ENCODE results near the gene DES.
"Not testable (repeated sequence)": the region's sequence is repeated elsewhere in the genome, so short reads cannot be mapped to it uniquely, and the experiment has no call there.

The DES gene

GRCh38 chr2:219406861-219407230, 11.3 kb upstream of the DES start:
- Mint-ChIP-seq H3K4me3 (no peak overlapping the region), H3K36me3 (no peaks in the 10 kb centered on the region), H3K9me3 (ENCODE audit: low read depth) (no peaks in the 10 kb centered on the region), H3K4me1 (ENCODE audit: low read depth) (no peaks in the 10 kb centered on the region), H3K27ac (no peak overlapping the region), H3K27me3 (peaks cover 6% of the 10 kb centered on the region)

- H3K36me3 Mint-ChIP-seq; H3K9me3 Mint-ChIP-seq (ENCODE audit: low read depth); H3K4me1 Mint-ChIP-seq (ENCODE audit: low read depth); H3K27ac Mint-ChIP-seq; H3K27me3 Mint-ChIP-seq; H3K4me3 Mint-ChIP-seq: not testable (repeated sequence)
These were observed 10.8 kb upstream of the DES start for GRCh38 chr2:219407343-219407742.

- Mint-ChIP-seq H3K4me1 (ENCODE audit: low read depth) (no peaks in the 10 kb centered on the region), H3K4me3 (no peak overlapping the region), H3K36me3 (peaks cover 3% of the 10 kb centered on the region), H3K27ac (no peak overlapping the region), H3K27me3 (peaks cover 7% of the 10 kb centered on the region), H3K9me3 (ENCODE audit: low read depth) (no peaks in the 10 kb centered on the region)
These were observed 10.0 kb upstream of the DES start for GRCh38 chr2:219408204-219408603.

GRCh38 chr2:219408631-219409030, 9.5 kb upstream of the DES start:
- H3K4me3 Mint-ChIP-seq = no peak overlapping the region
- no peak overlapping the region for H3K27ac Mint-ChIP-seq
- H3K9me3 Mint-ChIP-seq (ENCODE audit: low read depth) = no peaks in the 10 kb centered on the region
- peaks cover 3% of the 10 kb centered on the region for H3K36me3 Mint-ChIP-seq
- no peaks in the 10 kb centered on the region for H3K4me1 Mint-ChIP-seq (ENCODE audit: low read depth)
- peaks cover 7% of the 10 kb centered on the region for H3K27me3 Mint-ChIP-seq

- no peaks in the 10 kb centered on the region for H3K9me3 Mint-ChIP-seq (ENCODE audit: low read depth)
- H3K4me3 Mint-ChIP-seq = no peak overlapping the region
- H3K36me3 Mint-ChIP-seq = peaks cover 3% of the 10 kb centered on the region
- peaks cover 10% of the 10 kb centered on the region for H3K27me3 Mint-ChIP-seq
- H3K4me1 Mint-ChIP-seq (ENCODE audit: low read depth) = no peaks in the 10 kb centered on the region
- no peak overlapping the region for H3K27ac Mint-ChIP-seq
These were observed 8.6 kb upstream of the DES start for GRCh38 chr2:219409619-219410018.

GRCh38 chr2:219410390-219410789, 7.8 kb upstream of the DES start:
- H3K9me3 Mint-ChIP-seq (ENCODE audit: low read depth) = no peaks in the 10 kb centered on the region
- no peak overlapping the region for H3K4me3 Mint-ChIP-seq
- H3K27me3 Mint-ChIP-seq = peaks cover 10% of the 10 kb centered on the region
- H3K27ac Mint-ChIP-seq = no peak overlapping the region
- H3K36me3 Mint-ChIP-seq = peaks cover 3% of the 10 kb centered on the region
- no peaks in the 10 kb centered on the region for H3K4me1 Mint-ChIP-seq (ENCODE audit: low read depth)

GRCh38 chr2:219414857-219415256, 3.3 kb upstream of the DES start:
- H3K4me3 Mint-ChIP-seq = no peak overlapping the region

GRCh38 chr2:219415580-219416234, 2.5 kb upstream of the DES start:
- no peak overlapping the region for H3K4me3 Mint-ChIP-seq
- peaks cover 3% of the 10 kb centered on the region for H3K36me3 Mint-ChIP-seq
- peaks cover 1% of the 10 kb centered on the region for H3K4me1 Mint-ChIP-seq (ENCODE audit: low read depth)
- H3K27ac Mint-ChIP-seq = no peak overlapping the region
- no peaks in the 10 kb centered on the region for H3K9me3 Mint-ChIP-seq (ENCODE audit: low read depth)
- H3K27me3 Mint-ChIP-seq = peaks cover 12% of the 10 kb centered on the region

More at GRCh38 chr2:219414857-219415256, 3.3 kb upstream of the DES start:
- Mint-ChIP-seq H3K9me3 (ENCODE audit: low read depth) (no peaks in the 10 kb centered on the region), H3K36me3 (peaks cover 3% of the 10 kb centered on the region), H3K27me3 (peaks cover 10% of the 10 kb centered on the region), H3K27ac (no peak overlapping the region), H3K4me1 (ENCODE audit: low read depth) (peaks cover 1% of the 10 kb centered on the region)

GRCh38 chr2:219416235-219416602, 2.0 kb upstream of the DES start:
- H3K27ac Mint-ChIP-seq = no peak overlapping the region
- H3K9me3 Mint-ChIP-seq (ENCODE audit: low read depth) = no peaks in the 10 kb centered on the region
- peaks cover 1% of the 10 kb centered on the region for H3K4me1 Mint-ChIP-seq (ENCODE audit: low read depth)
- peaks cover 3% of the 10 kb centered on the region for H3K36me3 Mint-ChIP-seq
- no peak overlapping the region for H3K4me3 Mint-ChIP-seq
- peaks cover 12% of the 10 kb centered on the region for H3K27me3 Mint-ChIP-seq

- Mint-ChIP-seq H3K27me3 (peaks cover 10% of the 10 kb centered on the region), H3K36me3 (peaks cover 3% of the 10 kb centered on the region), H3K9me3 (ENCODE audit: low read depth) (no peaks in the 10 kb centered on the region), H3K4me3 (no peak overlapping the region), H3K4me1 (ENCODE audit: low read depth) (peaks cover 1% of the 10 kb centered on the region), H3K27ac (no peak overlapping the region)
These were observed 1.2 kb upstream of the DES start for GRCh38 chr2:219416938-219417337.

- H3K4me3 Mint-ChIP-seq = no peak overlapping the region
- no peaks in the 10 kb centered on the region for H3K9me3 Mint-ChIP-seq (ENCODE audit: low read depth)
- H3K27me3 Mint-ChIP-seq = peaks cover 10% of the 10 kb centered on the region
- H3K4me1 Mint-ChIP-seq (ENCODE audit: low read depth) = peaks cover 1% of the 10 kb centered on the region
- peaks cover 1% of the 10 kb centered on the region for H3K36me3 Mint-ChIP-seq
- no peak overlapping the region for H3K27ac Mint-ChIP-seq
These were observed 803 bp upstream of the DES start for GRCh38 chr2:219417374-219417773.

- no peak overlapping the region for H3K27ac Mint-ChIP-seq
- H3K9me3 Mint-ChIP-seq (ENCODE audit: low read depth) = no peaks in the 10 kb centered on the region
- H3K4me3 Mint-ChIP-seq = no peak overlapping the region
- peaks cover 1% of the 10 kb centered on the region for H3K4me1 Mint-ChIP-seq (ENCODE audit: low read depth)
- peaks cover 6% of the 10 kb centered on the region for H3K27me3 Mint-ChIP-seq
- H3K36me3 Mint-ChIP-seq = no peaks in the 10 kb centered on the region
These were observed 791 bp downstream of the DES start for GRCh38 chr2:219419012-219419324.

- H3K9me3 Mint-ChIP-seq (ENCODE audit: low read depth) = no peaks in the 10 kb centered on the region
- H3K27ac Mint-ChIP-seq = no peak overlapping the region
- H3K4me3 Mint-ChIP-seq = no peak overlapping the region
- H3K27me3 Mint-ChIP-seq = peaks cover 6% of the 10 kb centered on the region
- no peaks in the 10 kb centered on the region for H3K36me3 Mint-ChIP-seq
- peaks cover 1% of the 10 kb centered on the region for H3K4me1 Mint-ChIP-seq (ENCODE audit: low read depth)
These were observed 1.4 kb downstream of the DES start for GRCh38 chr2:219419331-219420197.

- no peak overlapping the region for H3K4me3 Mint-ChIP-seq
- H3K36me3 Mint-ChIP-seq = no peaks in the 10 kb centered on the region
- H3K27me3 Mint-ChIP-seq = peaks cover 6% of the 10 kb centered on the region
- H3K9me3 Mint-ChIP-seq (ENCODE audit: low read depth) = no peaks in the 10 kb centered on the region
- H3K4me1 Mint-ChIP-seq (ENCODE audit: low read depth) = peaks cover 1% of the 10 kb centered on the region
- no peak overlapping the region for H3K27ac Mint-ChIP-seq
These were observed 2.5 kb downstream of the DES start for GRCh38 chr2:219420687-219421086.

GRCh38 chr2:219421323-219421722, 3.1 kb downstream of the DES start:
- peaks cover 6% of the 10 kb centered on the region for H3K27me3 Mint-ChIP-seq
- no peak overlapping the region for H3K27ac Mint-ChIP-seq
- no peaks in the 10 kb centered on the region for H3K36me3 Mint-ChIP-seq
- H3K4me3 Mint-ChIP-seq = no peak overlapping the region
- peaks cover 1% of the 10 kb centered on the region for H3K4me1 Mint-ChIP-seq (ENCODE audit: low read depth)
- no peaks in the 10 kb centered on the region for H3K9me3 Mint-ChIP-seq (ENCODE audit: low read depth)
